22Rv1 (cell line): ENCODE data around the gene ARL4C.

ENCODE experiments used
- H3K27ac ChIP-seq: fragments of 450-650 bp; 2 replicates; pipeline ENCODE4 v1.5.1; 2017
- CTCF ChIP-seq: fragments of 450-650 bp; IDR thresholded peaks from 2 replicates; pipeline ENCODE4 v1.5.1; 2017; ENCODE audit warnings: mild to moderate bottlenecking
- ZFX ChIP-seq: fragments of 450-650 bp; IDR thresholded peaks from 2 replicates; pipeline ENCODE4 v1.6.1; 2017; ENCODE audit warnings: antibody characterized with exemption, borderline replicate concordance

The ARL4C gene

GRCh38 chr2:234534515-234534914 is 37.6 kb upstream of the ARL4C start:
- TF ChIP-seq ZFX (no peak), CTCF (no peak)
- H3K27ac ChIP-seq, result no peak overlapping the region

GRCh38 chr2:234533626-234534025 is 36.7 kb upstream of the ARL4C start:
- H3K27ac ChIP-seq, result no peak overlapping the region
- TF ChIP-seq CTCF (no peak), ZFX (no peak)

- H3K27ac ChIP-seq, result no peak overlapping the region
- TF ChIP-seq ZFX (no peak), CTCF (no peak)
Measured at GRCh38 chr2:234528410-234529148, 31.7 kb upstream of the ARL4C start.

- TF ChIP-seq ZFX (no peak), CTCF (no peak)
- H3K27ac ChIP-seq, result no peak overlapping the region
Measured at GRCh38 chr2:234526711-234527110, 29.8 kb upstream of the ARL4C start.

GRCh38 chr2:234521536-234521935 is 24.7 kb upstream of the ARL4C start:
- TF ChIP-seq CTCF, result no peak
- TF ChIP-seq ZFX, result no peak
- H3K27ac ChIP-seq, result no peak overlapping the region

GRCh38 chr2:234518986-234519642 is 22.2 kb upstream of the ARL4C start:
- H3K27ac ChIP-seq, result no peak overlapping the region
- TF ChIP-seq ZFX, result no peak
- TF ChIP-seq CTCF, result no peak

- no peak overlapping the region for H3K27ac ChIP-seq
- TF ChIP-seq ZFX (no peak), CTCF (no peak)
Measured at GRCh38 chr2:234517971-234518370, 21.1 kb upstream of the ARL4C start.
